Prostate gland (tissue), 2 donors: ENCODE results near the gene RTP3. TPM values are rescaled to one million over a fixed set of nuclear protein-coding genes. Genes with fewer than 3 reads are reported as not detected.

ENCODE experiments used
- DNase-seq: peaks from one replicate; pipeline ENCODE4 v3.0.0-alpha.2; 2019; ENCODE audit warnings: low spot score
- H3K27ac ChIP-seq, 2 donors: fragments of 200-600 bp; sonication (generic); 2 replicates each; pipeline ENCODE4 v1.5.1; 2017 to 2019
- H3K27me3 ChIP-seq: fragments of 200-600 bp; sonication (generic); replicated peaks from 2 replicates; pipeline ENCODE4 v1.5.1; 2019; ENCODE audit not compliant: insufficient read depth
- H3K36me3 ChIP-seq, 2 donors: fragments of 200-600 bp; sonication (generic); 1 replicate in 1 of 2; 2 replicates in 1 of 2; pipeline versions ENCODE4 v1.5.1 to v1.8.1; 2017 to 2019
- H3K4me1 ChIP-seq: fragments of 200-600 bp; sonication (generic); replicated peaks from 2 replicates; pipeline ENCODE4 v1.5.1; 2019
- H3K4me3 ChIP-seq, 2 donors: fragments of 200-600 bp; sonication (generic); 2 replicates each; pipeline ENCODE4 v1.5.1; 2017 to 2019
- H3K9me3 ChIP-seq: fragments of 200-600 bp; sonication (generic); 2 replicates; pipeline ENCODE4 v1.5.1; 2017
- CTCF ChIP-seq, 4 experiments: fragments of 200-600 bp in 2 of 4; fragments of 450-650 bp in 2 of 4; sonication (generic) in 2 of 4; IDR thresholded peaks; 1 replicate in 3 of 4; 2 replicates in 1 of 4; pipeline ENCODE4 v1.5.1; 2016 to 2019; ENCODE audit warnings: antibody characterized with exemption in 4 of 4, mild to moderate bottlenecking in 2 of 4, moderate library complexity in 2 of 4
- POLR2A ChIP-seq: fragments of 450-650 bp; IDR thresholded peaks from one replicate; pipeline ENCODE4 v1.6.1; 2016; ENCODE audit warnings: antibody characterized with exemption, mild to moderate bottlenecking
- POLR2AphosphoS5 ChIP-seq: sonication (generic); formaldehyde crosslinking; IDR thresholded peaks from one replicate; pipeline ENCODE4 v1.6.1; 2017; ENCODE audit warnings: antibody characterized with exemption
- WGBS: methylation state at CpG from one replicate; pipeline ENCODE4 v1.1.5; 2018; 5-methylcytosine and 5-hydroxymethylcytosine counted together
- intact Hi-C: fragments of 100-400 bp; cut with DNase I; formaldehyde crosslinking; loops from one replicate; pipeline ENCODE4 v1.14.2; 2022
- total RNA-seq, 2 donors: library from RNA; depleted of rRNA; stranded (reverse); fragments of >200 nt; gene quantifications; one replicate each; pipeline ENCODE4 v1.1.0, GENCODE V29; 2016

Gene RTP3
- under 1 TPM in 1 of 2 donors, not detected in 1; 0.68 TPM for total RNA-seq

- Histone ChIP-seq H3K36me3 (no peaks in the 10 kb centered on the region), H3K4me1 (no peaks in the 10 kb centered on the region), H3K27me3 (no peaks in the 10 kb centered on the region), H3K9me3 (no peaks in the 10 kb centered on the region), H3K4me3 (no peak within 1 kb of the TSS), H3K27ac (no peak within 1 kb of the TSS)
- intact Hi-C loops: no loop called here
- no peak for DNase-seq
- 85% methylated on average over 9 of the region's 9 CpGs for WGBS
- TF ChIP-seq POLR2A (no peak), CTCF (IDR thresholded peaks at IDR 0.05) (no peak), POLR2AphosphoS5 (no peak)
Observed at GRCh38 chr3:46497556-46498265, at the start of gene RTP3. Gene RTP3, plus strand, starts transcription at chr3:46497976. Its CDS starts 87 bp downstream, at chr3:46498063.

- Histone ChIP-seq H3K36me3 (no peaks in the 10 kb centered on the region), H3K9me3 (no peaks in the 10 kb centered on the region), H3K4me1 (no peaks in the 10 kb centered on the region), H3K27ac (no peak overlapping the region), H3K4me3 (no peak overlapping the region), H3K27me3 (no peaks in the 10 kb centered on the region)
- WGBS: 95% methylated on average over 17 of the region's 17 CpGs
- no peak for DNase-seq
- intact Hi-C loops: loop anchor here (10.0 kb wide), 1 partner anchor 504 kb away; the partner anchor contains the start of gene CXCR6
- no peak for TF ChIP-seq POLR2AphosphoS5
- no peak for TF ChIP-seq POLR2A
- no peak for TF ChIP-seq CTCF (IDR thresholded peaks at IDR 0.05)
Observed at GRCh38 chr3:46448721-46449120, 49.1 kb upstream of the RTP3 start.

GRCh38 chr3:46449755-46450552, 47.8 kb upstream of the RTP3 start:
- Histone ChIP-seq H3K4me1 (no peaks in the 10 kb centered on the region), H3K27ac (no peak overlapping the region), H3K4me3 (no peak overlapping the region), H3K27me3 (no peaks in the 10 kb centered on the region), H3K9me3 (no peaks in the 10 kb centered on the region), H3K36me3 (no peaks in the 10 kb centered on the region)
- no peak for DNase-seq
- intact Hi-C loops: loop anchor here (10.0 kb wide), 1 partner anchor 505 kb away; the partner anchor contains the start of gene CXCR6
- WGBS: 63% methylated on average over 14 of the region's 14 CpGs
- TF ChIP-seq POLR2A: no peak
- TF ChIP-seq POLR2AphosphoS5: no peak
- TF ChIP-seq CTCF (IDR thresholded peaks at IDR 0.05): no peak

DNA sequence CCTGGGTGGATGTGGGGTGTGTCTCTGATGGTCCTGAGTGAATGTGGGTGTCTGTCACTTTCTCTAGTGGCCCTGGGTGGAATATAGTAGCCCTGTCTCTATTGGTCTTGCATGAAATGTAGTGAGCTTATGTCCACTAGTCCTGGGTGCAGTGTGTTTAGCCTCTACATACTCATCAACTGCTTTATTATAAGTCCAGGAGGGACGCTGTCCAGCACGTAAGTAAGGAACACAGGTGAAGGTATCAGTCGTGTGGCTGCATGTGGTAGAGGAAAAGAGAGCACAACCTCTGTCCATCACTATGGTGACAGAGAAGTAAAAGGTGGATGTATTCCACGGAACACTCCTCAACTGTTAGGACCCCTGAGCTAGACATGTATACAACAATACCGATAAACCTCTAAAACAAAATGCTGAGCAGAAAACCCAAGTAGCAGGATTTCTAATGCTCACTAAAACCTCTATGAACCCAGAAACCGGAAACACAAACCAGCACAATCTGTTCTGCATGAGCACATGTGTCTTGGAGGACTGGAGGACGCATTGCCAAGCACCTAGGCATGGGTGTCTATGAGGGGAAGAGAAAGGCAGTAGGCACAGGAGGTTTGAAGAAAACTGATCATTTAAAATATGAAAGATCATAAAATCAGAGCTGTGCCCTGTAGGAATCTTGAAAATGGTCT, 44.1 kb upstream of the RTP3 start:
- Histone ChIP-seq H3K9me3 (no peaks in the 10 kb centered on the region), H3K36me3 (no peaks in the 10 kb centered on the region), H3K27me3 (no peaks in the 10 kb centered on the region), H3K4me1 (no peaks in the 10 kb centered on the region), H3K27ac (no peak overlapping the region), H3K4me3 (no peak overlapping the region)
- intact Hi-C loops: no loop called here
- TF ChIP-seq CTCF (IDR thresholded peaks at IDR 0.05): no peak
- no peak for TF ChIP-seq POLR2AphosphoS5
- no peak for TF ChIP-seq POLR2A
- DNase-seq: no peak
- 72% methylated on average over 7 of the region's 7 CpGs for WGBS
